Activated CD4-positive, CD25-positive, alpha-beta regulatory T cell treated with anti-CD3 and anti-CD28 coated beads, Interleukin-2, amount 50 U/mL, for 16 hours (primary cell): ENCODE measurements around the gene KRTAP1-5.
"Not testable (repeated sequence)": the region's sequence is repeated elsewhere in the genome, so short reads cannot be mapped to it uniquely, and the experiment has no call there.

Experiments
- DNase-seq: peaks from one replicate; pipeline ENCODE4 v3.0.0-alpha.2; 2020; ENCODE audit warnings: low read depth, low spot score

The KRTAP1-5 gene

GRCh38 chr17:41004397-41004796 is 22.6 kb downstream of the KRTAP1-5 start:
- DNase-seq: no peak

GRCh38 chr17:41003926-41004325 is 23.1 kb downstream of the KRTAP1-5 start:
- DNase-seq: no peak

GRCh38 chr17:41002814-41003213 is 24.2 kb downstream of the KRTAP1-5 start:
- DNase-seq: no peak

GRCh38 chr17:41001795-41002194 is 25.2 kb downstream of the KRTAP1-5 start:
- DNase-seq: no peak

- DNase-seq: not testable (repeated sequence)
Measured at GRCh38 chr17:40999563-40999962, 27.4 kb downstream of the KRTAP1-5 start, which contains the start of gene KRTAP3-2. TSS of gene KRTAP3-2 (minus strand) at chr17:40999906. CDS start at chr17:40999853, 53 bp downstream.

- no peak for DNase-seq
Measured at GRCh38 chr17:40997361-40997760, 29.6 kb downstream of the KRTAP1-5 start.

- DNase-seq: no peak
Measured at GRCh38 chr17:40996829-40997228, 30.2 kb downstream of the KRTAP1-5 start.

- DNase-seq: no peak
Measured at GRCh38 chr17:40995116-40995515, 31.9 kb downstream of the KRTAP1-5 start.

GRCh38 chr17:40993839-40994238 is 33.2 kb downstream of the KRTAP1-5 start, which contains the start of gene KRTAP3-3:
TSS of gene KRTAP3-3 (minus strand) at chr17:40994164. CDS start at chr17:40994097, 67 bp downstream.
- no peak for DNase-seq

GRCh38 chr17:40993084-40993483 is 33.9 kb downstream of the KRTAP1-5 start:
- DNase-seq: no peak

GRCh38 chr17:40992666-40993065 is 34.3 kb downstream of the KRTAP1-5 start:
- DNase-seq: no peak

- no peak for DNase-seq
Measured at GRCh38 chr17:40986920-40987319, 40.1 kb downstream of the KRTAP1-5 start.

GRCh38 chr17:40984226-40984625 is 42.8 kb downstream of the KRTAP1-5 start, which contains the start of gene KRT40:
TSS of gene KRT40 (minus strand) at chr17:40984326. CDS start at chr17:40984273, 53 bp downstream.
- DNase-seq: no peak

GRCh38 chr17:40981115-40981514 is 45.9 kb downstream of the KRTAP1-5 start:
- no peak for DNase-seq

GRCh38 chr17:40980596-40980995 is 46.4 kb downstream of the KRTAP1-5 start:
- no peak for DNase-seq

GRCh38 chr17:40980117-40980516 is 46.9 kb downstream of the KRTAP1-5 start:
- no peak for DNase-seq

- no peak for DNase-seq
Measured at GRCh38 chr17:40978575-40979151, 48.3 kb downstream of the KRTAP1-5 start.
